GM18526 (cell line): ENCODE results near the gene KATNAL2.

Experiments
- POLR2A ChIP-seq: IDR thresholded peaks from 3 replicates; pipeline ENCODE4 v1.6.1; 2011; ENCODE audit not compliant: insufficient read length; ENCODE audit errors: extremely low read depth

KATNAL2 gene

GRCh38 chr18:46916551-46917107 is 773 bp upstream of the KATNAL2 start:
- no peak for TF ChIP-seq POLR2A

GRCh38 chr18:46917803-46918600 is 600 bp downstream of the KATNAL2 start:
- no peak for TF ChIP-seq POLR2A

GRCh38 chr18:46920067-46920466 is 2.7 kb downstream of the KATNAL2 start:
- TF ChIP-seq POLR2A, result no peak

- no peak for TF ChIP-seq POLR2A
Observed at GRCh38 chr18:46920653-46921052, 3.3 kb downstream of the KATNAL2 start.

GRCh38 chr18:46939337-46939963 is 22.0 kb downstream of the KATNAL2 start:
- no peak for TF ChIP-seq POLR2A

- TF ChIP-seq POLR2A, result no peak
Observed at GRCh38 chr18:46939998-46940571, 22.7 kb downstream of the KATNAL2 start.

GRCh38 chr18:46942646-46943045 is 25.2 kb downstream of the KATNAL2 start:
- no peak for TF ChIP-seq POLR2A

GRCh38 chr18:46946656-46947282 is 29.4 kb downstream of the KATNAL2 start:
- TF ChIP-seq POLR2A, result no peak

- no peak for TF ChIP-seq POLR2A
Observed at GRCh38 chr18:46950064-46950656, 32.8 kb downstream of the KATNAL2 start.

- no peak for TF ChIP-seq POLR2A
Observed at GRCh38 chr18:46953195-46953594, 35.8 kb downstream of the KATNAL2 start.

GRCh38 chr18:46958209-46958608 is 40.8 kb downstream of the KATNAL2 start:
- no peak for TF ChIP-seq POLR2A

GRCh38 chr18:47032945-47033344 is 115.5 kb downstream of the KATNAL2 start:
- no peak for TF ChIP-seq POLR2A

- TF ChIP-seq POLR2A, result no peak
Observed at GRCh38 chr18:47035156-47035671, 117.8 kb downstream of the KATNAL2 start, which contains the start of gene ELOA2. Gene ELOA2 (minus strand): TSS chr18:47035621. CDS start chr18:47035264, 357 bp downstream.

GRCh38 chr18:47036298-47036874 is 119.0 kb downstream of the KATNAL2 start:
- no peak for TF ChIP-seq POLR2A
